ENCODE data around the gene LRP2BP. TPM values are rescaled to one million over a fixed set of nuclear protein-coding genes. Genes with fewer than 3 reads are reported as not detected.
"Not testable (repeated sequence)": the region's sequence is repeated elsewhere in the genome, so short reads cannot be mapped to it uniquely, and the experiment has no call there.

Gene LRP2BP
- total RNA-seq, 2 experiments from 2014 or later = 0.60 to 0.80 TPM

DNA sequence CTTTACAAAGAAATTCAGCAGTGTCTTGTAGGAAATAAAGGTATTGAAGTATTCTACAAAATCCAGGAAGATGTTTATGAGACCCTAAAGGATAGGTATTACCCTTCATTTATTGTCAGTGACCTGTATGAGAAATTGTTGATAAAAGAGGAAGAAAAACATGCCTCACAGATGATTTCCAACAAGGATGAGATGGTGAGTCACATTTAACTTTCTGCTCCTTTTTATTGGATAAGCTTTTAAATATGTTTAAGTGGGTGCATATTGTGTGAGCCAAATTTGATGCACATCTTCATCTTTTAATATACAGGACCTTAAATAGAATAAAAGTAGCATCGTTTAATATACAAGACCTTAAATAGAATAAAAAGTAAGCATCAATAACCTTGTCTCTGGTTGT is 72.1 kb downstream of the LRP2BP start:
- Mint-ChIP-seq H3K27me3 (no peaks in the 10 kb centered on the region), H3K4me1 (peaks cover 3% of the 10 kb centered on the region), H3K27ac (no peak overlapping the region), H3K4me3 (no peak overlapping the region), H3K36me3 (ENCODE audit: low read depth) (peaks cover 11% of the 10 kb centered on the region), H3K9me3 (ENCODE audit: low read depth) (no peaks in the 10 kb centered on the region)
- DNase-seq = no peak
- CTCF ChIA-PET = no interaction called here
- no peak for ATAC-seq
- intact Hi-C loops (cut with DNase I, micrococcal nuclease) = no loop called here
- POLR2A ChIA-PET = no interaction called here

DNA sequence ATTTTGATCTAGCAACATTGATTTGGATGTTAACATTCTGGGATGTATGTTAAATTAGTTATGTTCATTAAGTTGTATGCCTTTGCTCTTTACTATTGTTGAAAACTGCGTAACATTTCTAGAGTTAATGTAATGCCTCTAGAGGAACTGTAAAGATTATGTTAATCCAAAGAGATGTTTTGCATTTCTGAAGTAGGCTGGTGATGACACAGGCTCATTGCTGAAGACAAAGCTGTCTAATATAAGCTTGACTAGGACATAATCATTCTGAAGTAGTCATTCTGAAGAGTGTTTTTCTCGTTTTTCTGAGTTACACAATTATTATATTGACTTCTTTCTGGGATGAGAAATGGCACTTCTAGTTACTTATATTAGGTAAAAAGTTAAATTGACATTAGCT is 72.9 kb downstream of the LRP2BP start:
- intact Hi-C loops (cut with DNase I, micrococcal nuclease) = no loop called here
- Mint-ChIP-seq H3K4me3 (no peak overlapping the region), H3K27me3 (no peaks in the 10 kb centered on the region), H3K36me3 (ENCODE audit: low read depth) (peaks cover 10% of the 10 kb centered on the region), H3K4me1 (peaks cover 8% of the 10 kb centered on the region), H3K27ac (no peak overlapping the region), H3K9me3 (ENCODE audit: low read depth) (no peaks in the 10 kb centered on the region)
- ChIA-PET CTCF (no interaction called here), POLR2A (no interaction called here)
- no peak for DNase-seq
- ATAC-seq = no peak

DNA sequence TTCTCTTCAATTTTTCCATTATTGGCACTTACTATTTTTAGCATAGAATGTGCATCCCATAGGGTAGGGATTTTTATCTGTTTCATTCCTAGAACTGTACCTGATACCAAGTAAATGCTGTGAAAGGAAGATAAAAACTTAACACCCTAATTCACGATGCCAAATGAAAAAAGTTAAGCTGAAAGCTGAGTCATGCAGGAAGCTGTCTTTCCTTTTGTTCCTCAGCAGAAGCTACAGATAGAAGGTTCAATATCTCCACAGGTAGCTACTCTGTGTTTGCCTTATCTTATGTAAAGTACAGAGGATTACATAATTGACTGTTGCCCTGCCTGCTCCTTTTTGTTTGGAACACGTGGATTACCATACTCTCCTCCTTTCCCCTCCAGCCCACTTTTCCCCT is 77.0 kb downstream of the LRP2BP start:
- ChIA-PET POLR2A (no interaction called here), CTCF (interaction anchor here (0.6 to 1.0 kb wide), 2 partner anchors 32 to 135 kb away, joined by 3 read pairs; no protein-coding TSS in a partner anchor)
- no peak overlapping the region for H3K4me3 Mint-ChIP-seq
- intact Hi-C loops (cut with DNase I, micrococcal nuclease) = no loop called here
- H3K9me3 Mint-ChIP-seq (ENCODE audit: low read depth) = no peaks in the 10 kb centered on the region
- ATAC-seq (no peak), DNase-seq (no peak)
- H3K4me1 Mint-ChIP-seq = peaks cover 9% of the 10 kb centered on the region
- peaks cover 38% of the 10 kb centered on the region for H3K36me3 Mint-ChIP-seq (ENCODE audit: low read depth)
- H3K27me3 Mint-ChIP-seq = no peaks in the 10 kb centered on the region
- H3K27ac Mint-ChIP-seq = no peak overlapping the region

DNA sequence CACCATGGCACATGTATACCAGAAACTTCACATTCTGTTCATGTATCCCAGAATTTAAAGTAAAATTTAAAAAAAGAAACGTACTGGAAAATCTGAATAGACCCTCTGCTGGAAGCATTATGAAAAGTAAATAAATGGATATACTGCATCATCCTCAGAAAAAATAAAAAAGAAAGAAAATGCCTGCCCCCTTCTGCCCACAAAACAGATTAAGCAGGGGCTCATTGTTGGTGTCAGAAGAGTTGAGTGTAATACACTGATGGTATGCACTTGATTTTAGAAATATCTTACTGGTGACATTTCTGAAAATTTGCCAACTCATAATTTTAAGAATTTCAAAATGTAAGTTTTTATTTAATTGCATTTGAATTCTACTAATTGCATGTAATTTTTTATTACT is 77.8 kb downstream of the LRP2BP start:
- Mint-ChIP-seq H3K27me3 (no peaks in the 10 kb centered on the region), H3K9me3 (ENCODE audit: low read depth) (no peaks in the 10 kb centered on the region), H3K27ac (no peak overlapping the region), H3K36me3 (ENCODE audit: low read depth) (peaks cover 45% of the 10 kb centered on the region), H3K4me3 (no peak overlapping the region), H3K4me1 (peaks cover 9% of the 10 kb centered on the region)
- intact Hi-C loops (cut with DNase I, micrococcal nuclease) = no loop called here
- POLR2A ChIA-PET = no interaction called here
- CTCF ChIA-PET = no interaction called here
- ATAC-seq = no peak
- no peak for DNase-seq

DNA sequence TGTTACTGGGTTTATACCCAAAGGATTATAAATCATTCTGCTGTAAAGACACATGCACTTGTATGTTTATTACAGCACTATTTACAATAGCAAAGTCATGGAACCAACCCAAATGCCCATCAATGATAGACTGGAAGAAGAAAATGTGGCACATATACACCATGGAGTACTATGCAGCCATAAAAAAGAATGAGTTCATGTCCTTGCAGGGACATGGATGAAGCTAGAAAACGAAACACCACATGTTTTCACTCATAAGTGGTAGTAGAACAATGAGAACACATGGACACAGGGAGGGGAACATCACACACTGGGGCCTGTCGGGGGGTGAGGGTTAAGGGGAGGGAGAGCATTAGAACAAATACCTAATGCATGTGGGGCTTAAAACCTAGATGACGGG is 78.3 kb downstream of the LRP2BP start:
- ATAC-seq; DNase-seq; H3K9me3 Mint-ChIP-seq (ENCODE audit: low read depth); H3K27me3 Mint-ChIP-seq; H3K4me3 Mint-ChIP-seq; H3K4me1 Mint-ChIP-seq; POLR2A ChIA-PET; intact Hi-C loops (cut with DNase I, micrococcal nuclease); H3K27ac Mint-ChIP-seq; CTCF ChIA-PET: not testable (repeated sequence)
- H3K36me3 Mint-ChIP-seq (ENCODE audit: low read depth) = peaks cover 49% of the 10 kb centered on the region

Other genes with a start within 250 kb of the LRP2BP start
- gene CFAP97, start 191.9 kb downstream of the LRP2BP start, total RNA-seq = 10 to 100 TPM; 54.6 to 81.8 TPM
- 10 to 100 TPM; 14.8 to 15.0 TPM for gene SNX25, start 186.3 kb downstream of the LRP2BP start, total RNA-seq
- gene ANKRD37, start 917 bp upstream of the LRP2BP start, total RNA-seq = 10 to 100 TPM; 20.3 to 24.1 TPM
- 10 to 100 TPM; 27.3 to 40.3 TPM for gene UFSP2, start 30.0 kb upstream of the LRP2BP start, total RNA-seq
- gene CCDC110, start 75.8 kb upstream of the LRP2BP start, total RNA-seq = under 1 TPM; 0.34 to 0.40 TPM
- not detected for gene PDLIM3, start 139.6 kb upstream of the LRP2BP start, total RNA-seq

Data from activated CD4-positive, alpha-beta T cell treated with anti-CD3 and anti-CD28 coated beads for 36 hours (primary cell).